Sciatic nerve (tissue), 2 donors: ENCODE data around the gene NFYA. TPM values are rescaled to one million over a fixed set of nuclear protein-coding genes. Genes with fewer than 3 reads are reported as not detected.

ENCODE experiments used
- ATAC-seq: fragments of 200-7000 bp; cut with Tn5 transposase; one replicate; pipeline ENCODE4 v1.9.1; 2020; ENCODE audit warnings: mild to moderate bottlenecking, moderate library complexity
- DNase-seq: peaks from one replicate; pipeline ENCODE4 v3.0.0-alpha.2; 2020; ENCODE audit warnings: low spot score
- intact Hi-C: fragments of 100-400 bp; cut with DNase I; formaldehyde crosslinking; loops from one replicate; pipeline ENCODE4 v1.14.2; 2022
- total RNA-seq: library from RNA; stranded (reverse); fragmentation: NEBNext Ultra II Directional; extraction: Animal tissue kit (Norgen Biotek cat#: 25700); gene quantifications from one replicate; pipeline ENCODE4 v1.2.1, GENCODE V29; 2021
- donor health status: DM: no; HTN: no; CAD: no.
- donor health status: DM: no; HTN: no; CAD: no.

Gene NFYA
- total RNA-seq, 1 donor from 2014 or later: 27.7 TPM

- intact Hi-C loops: no loop called here
- ATAC-seq (no peak), DNase-seq (no peak)
Measured at GRCh38 chr6:41043151-41043550, 29.6 kb upstream of the NFYA start.

- intact Hi-C loops: no loop called here
- DNase-seq: no peak
Measured at GRCh38 chr6:41045664-41046063, 27.1 kb upstream of the NFYA start.

GRCh38 chr6:41046084-41046483, 26.7 kb upstream of the NFYA start:
- intact Hi-C loops: no loop called here
- DNase-seq: no peak
- ATAC-seq: no peak

More at GRCh38 chr6:41045664-41046063, 27.1 kb upstream of the NFYA start:
- ATAC-seq: no peak

GRCh38 chr6:41047306-41047705, 25.5 kb upstream of the NFYA start:
- no peak for DNase-seq
- ATAC-seq: no peak
- intact Hi-C loops: no loop called here

GRCh38 chr6:41047745-41048732, 24.7 kb upstream of the NFYA start:
- DNase-seq: no peak
- no peak for ATAC-seq
- intact Hi-C loops: no loop called here

- no peak for ATAC-seq
- intact Hi-C loops: no loop called here
- no peak for DNase-seq
Measured at GRCh38 chr6:41049521-41049920, 23.3 kb upstream of the NFYA start.

- intact Hi-C loops: no loop called here
- no peak for ATAC-seq
Measured at GRCh38 chr6:41049955-41050354, 22.8 kb upstream of the NFYA start.

GRCh38 chr6:41050536-41050935, 22.2 kb upstream of the NFYA start:
- ATAC-seq (no peak), DNase-seq (no peak)
- intact Hi-C loops: no loop called here

More at GRCh38 chr6:41049955-41050354, 22.8 kb upstream of the NFYA start:
- no peak for DNase-seq

GRCh38 chr6:41051873-41052272, 20.9 kb upstream of the NFYA start:
- DNase-seq: no peak
- intact Hi-C loops: no loop called here
- no peak for ATAC-seq

- no peak for DNase-seq
- intact Hi-C loops: no loop called here
Measured at GRCh38 chr6:41053041-41053440, 19.7 kb upstream of the NFYA start, which contains the start of gene APOBEC2. APOBEC2 (plus strand) TSS chr6:41053202; CDS start chr6:41053348, 146 bp downstream.

GRCh38 chr6:41054511-41054910, 18.3 kb upstream of the NFYA start:
- intact Hi-C loops: no loop called here
- DNase-seq: no peak
- ATAC-seq: no peak

More at GRCh38 chr6:41053041-41053440, 19.7 kb upstream of the NFYA start, which contains the start of gene APOBEC2:
- no peak for ATAC-seq

- intact Hi-C loops: no loop called here
- DNase-seq: no peak
- ATAC-seq: no peak
Measured at GRCh38 chr6:41055149-41055548, 17.6 kb upstream of the NFYA start.

GRCh38 chr6:41056768-41057490, 15.8 kb upstream of the NFYA start:
- no peak for DNase-seq
- intact Hi-C loops: no loop called here
- ATAC-seq: no peak

GRCh38 chr6:41058783-41059181, 14.0 kb upstream of the NFYA start:
- DNase-seq: no peak
- ATAC-seq: no peak

GRCh38 chr6:41059556-41059955, 13.2 kb upstream of the NFYA start:
- intact Hi-C loops: no loop called here
- no peak for DNase-seq
- no peak for ATAC-seq

More at GRCh38 chr6:41058783-41059181, 14.0 kb upstream of the NFYA start:
- intact Hi-C loops: no loop called here

- ATAC-seq: no peak
- no peak for DNase-seq
- intact Hi-C loops: no loop called here
Measured at GRCh38 chr6:41061196-41061726, 11.5 kb upstream of the NFYA start.

GRCh38 chr6:41062056-41062455, 10.7 kb upstream of the NFYA start:
- ATAC-seq (no peak), DNase-seq (no peak)
- intact Hi-C loops: no loop called here

- intact Hi-C loops: no loop called here
- ATAC-seq: no peak
Measured at GRCh38 chr6:41063884-41064285, 8.9 kb upstream of the NFYA start.

GRCh38 chr6:41064841-41065240, 7.9 kb upstream of the NFYA start:
- ATAC-seq (no peak), DNase-seq (no peak)
- intact Hi-C loops: no loop called here

More at GRCh38 chr6:41063884-41064285, 8.9 kb upstream of the NFYA start:
- DNase-seq: no peak
